Measurements from ENCODE around the gene KLHL29.

The KLHL29 gene

DNA sequence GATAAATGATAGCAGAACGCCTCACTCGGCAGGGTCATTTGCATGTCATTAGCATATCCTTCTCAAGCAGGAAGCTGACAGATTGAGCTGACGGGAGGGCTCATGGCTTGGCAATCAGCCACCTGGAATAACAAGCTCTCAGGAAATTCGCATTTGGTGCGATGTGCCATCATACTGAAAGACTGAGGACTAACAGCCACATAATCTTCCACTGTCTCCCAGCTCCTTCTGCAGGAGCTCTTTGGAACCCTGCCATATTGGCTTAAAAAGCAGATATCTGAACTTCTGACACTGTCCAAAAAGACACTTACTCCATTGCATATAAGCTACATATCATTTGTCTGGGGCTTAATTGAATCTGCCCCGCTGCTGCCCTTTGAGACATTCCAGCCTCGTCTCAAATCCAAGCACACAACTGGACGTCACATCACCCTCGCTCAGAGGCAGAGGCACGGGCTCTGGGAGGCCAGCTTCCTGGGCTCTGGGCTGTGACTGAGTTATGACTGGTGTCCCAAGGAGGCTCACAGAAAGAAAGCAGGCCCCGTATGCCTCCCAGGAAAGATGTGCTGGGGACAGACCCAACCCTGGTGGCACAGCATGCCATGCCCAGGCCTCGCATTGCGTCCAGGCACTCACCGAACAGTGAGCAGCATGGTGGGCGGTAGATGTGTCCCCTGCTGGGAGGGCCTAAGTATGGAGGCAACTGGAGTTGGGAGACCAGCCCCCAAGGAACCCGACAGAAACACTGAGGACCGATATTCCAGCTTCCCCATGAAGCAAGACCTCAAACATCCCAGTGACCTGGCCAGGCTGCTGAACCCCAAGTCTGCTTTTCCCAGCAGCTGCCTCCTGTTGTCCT is 314.0 kb downstream of the KLHL29 start:
- TF ChIP-seq, protein P1, sequence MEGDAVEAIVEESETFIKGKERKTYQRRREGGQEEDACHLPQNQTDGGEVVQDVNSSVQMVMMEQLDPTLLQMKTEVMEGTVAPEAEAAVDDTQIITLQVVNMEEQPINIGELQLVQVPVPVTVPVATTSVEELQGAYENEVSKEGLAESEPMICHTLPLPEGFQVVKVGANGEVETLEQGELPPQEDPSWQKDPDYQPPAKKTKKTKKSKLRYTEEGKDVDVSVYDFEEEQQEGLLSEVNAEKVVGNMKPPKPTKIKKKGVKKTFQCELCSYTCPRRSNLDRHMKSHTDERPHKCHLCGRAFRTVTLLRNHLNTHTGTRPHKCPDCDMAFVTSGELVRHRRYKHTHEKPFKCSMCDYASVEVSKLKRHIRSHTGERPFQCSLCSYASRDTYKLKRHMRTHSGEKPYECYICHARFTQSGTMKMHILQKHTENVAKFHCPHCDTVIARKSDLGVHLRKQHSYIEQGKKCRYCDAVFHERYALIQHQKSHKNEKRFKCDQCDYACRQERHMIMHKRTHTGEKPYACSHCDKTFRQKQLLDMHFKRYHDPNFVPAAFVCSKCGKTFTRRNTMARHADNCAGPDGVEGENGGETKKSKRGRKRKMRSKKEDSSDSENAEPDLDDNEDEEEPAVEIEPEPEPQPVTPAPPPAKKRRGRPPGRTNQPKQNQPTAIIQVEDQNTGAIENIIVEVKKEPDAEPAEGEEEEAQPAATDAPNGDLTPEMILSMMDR (IDR thresholded peaks at IDR 0.05; ENCODE audit: low read depth, low read length, missing control alignments): no peak
- DNase-seq (ENCODE audit: low read depth): no peak
- no peak overlapping the region for H3K4me3 ChIP-seq (ENCODE audit: low read depth, low read length)

DNA sequence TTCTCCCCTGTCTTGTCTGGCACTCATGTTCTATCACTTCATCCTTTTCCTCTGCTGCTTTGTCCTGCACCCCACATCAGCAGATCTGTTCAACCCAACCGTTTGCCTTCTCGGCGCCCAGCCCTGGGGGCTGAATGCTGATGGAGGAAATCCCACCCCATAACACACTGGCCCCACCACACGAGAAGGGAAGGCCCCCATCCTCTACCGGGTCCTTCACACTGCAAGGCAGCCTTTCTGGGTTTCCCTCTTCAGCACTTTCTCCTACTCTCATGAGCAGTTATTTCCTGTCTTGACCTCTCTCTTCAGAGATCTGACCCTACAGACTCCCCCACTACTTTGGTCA is 314.6 kb downstream of the KLHL29 start:
- DNase-seq (ENCODE audit: low read depth): no peak
- H3K4me3 ChIP-seq (ENCODE audit: low read depth, low read length): no peak overlapping the region
- TF ChIP-seq, protein P1 (IDR thresholded peaks at IDR 0.05; ENCODE audit: low read depth, low read length, missing control alignments): no peak

DNA sequence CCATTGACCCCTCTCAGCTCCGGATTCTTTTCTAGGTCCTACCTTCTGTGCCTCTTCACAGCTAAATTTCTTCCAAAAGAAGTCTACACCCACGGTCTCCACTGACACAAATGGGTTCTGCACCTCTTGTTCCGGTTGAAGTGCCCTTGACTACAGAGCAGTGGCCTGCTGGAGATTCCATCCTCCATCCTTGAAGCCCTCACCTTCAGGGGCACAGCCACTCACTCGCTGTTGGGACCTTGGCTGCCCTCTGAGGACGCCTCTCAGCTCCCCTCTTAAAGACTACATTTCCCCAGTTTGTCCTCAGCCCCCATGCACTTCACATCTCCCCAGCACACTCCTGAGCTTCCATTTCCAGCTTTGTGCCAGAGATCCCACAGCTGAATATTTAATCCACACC is 315.6 kb downstream of the KLHL29 start:
- no peak for DNase-seq (ENCODE audit: low read depth)
- no peak overlapping the region for H3K4me3 ChIP-seq (ENCODE audit: low read depth, low read length)
- TF ChIP-seq, protein P1 (IDR thresholded peaks at IDR 0.05; ENCODE audit: low read depth, low read length, missing control alignments): no peak

DNA sequence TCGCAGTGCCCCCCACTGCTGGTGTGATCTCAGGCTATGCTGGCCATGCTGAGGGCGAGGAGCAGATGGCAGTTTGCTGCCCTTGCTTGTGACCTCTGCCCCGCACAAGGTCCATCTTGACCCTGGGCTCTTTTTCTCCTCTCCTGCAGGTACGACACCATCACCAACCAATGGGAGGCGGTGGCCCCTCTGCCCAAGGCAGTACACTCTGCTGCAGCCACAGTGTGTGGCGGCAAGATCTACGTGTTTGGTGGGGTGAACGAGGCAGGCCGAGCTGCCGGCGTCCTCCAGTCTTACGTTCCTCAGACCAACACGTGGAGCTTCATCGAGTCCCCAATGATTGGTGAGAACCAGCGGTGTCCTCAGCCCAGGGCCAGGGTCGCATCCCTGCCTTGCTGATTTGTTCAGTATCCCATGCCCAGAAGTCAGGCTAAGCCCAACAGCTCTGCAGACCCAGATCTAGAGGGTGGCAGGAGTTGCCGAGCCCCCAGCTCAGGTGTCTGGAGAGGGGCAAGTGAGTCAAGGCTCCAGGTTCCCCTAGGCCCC is 318.1 kb downstream of the KLHL29 start:
- no peak for DNase-seq (ENCODE audit: low read depth)
- no peak overlapping the region for H3K4me3 ChIP-seq (ENCODE audit: low read depth, low read length)
- TF ChIP-seq, protein P1 (IDR thresholded peaks at IDR 0.05; ENCODE audit: low read depth, low read length, missing control alignments): no peak

DNA sequence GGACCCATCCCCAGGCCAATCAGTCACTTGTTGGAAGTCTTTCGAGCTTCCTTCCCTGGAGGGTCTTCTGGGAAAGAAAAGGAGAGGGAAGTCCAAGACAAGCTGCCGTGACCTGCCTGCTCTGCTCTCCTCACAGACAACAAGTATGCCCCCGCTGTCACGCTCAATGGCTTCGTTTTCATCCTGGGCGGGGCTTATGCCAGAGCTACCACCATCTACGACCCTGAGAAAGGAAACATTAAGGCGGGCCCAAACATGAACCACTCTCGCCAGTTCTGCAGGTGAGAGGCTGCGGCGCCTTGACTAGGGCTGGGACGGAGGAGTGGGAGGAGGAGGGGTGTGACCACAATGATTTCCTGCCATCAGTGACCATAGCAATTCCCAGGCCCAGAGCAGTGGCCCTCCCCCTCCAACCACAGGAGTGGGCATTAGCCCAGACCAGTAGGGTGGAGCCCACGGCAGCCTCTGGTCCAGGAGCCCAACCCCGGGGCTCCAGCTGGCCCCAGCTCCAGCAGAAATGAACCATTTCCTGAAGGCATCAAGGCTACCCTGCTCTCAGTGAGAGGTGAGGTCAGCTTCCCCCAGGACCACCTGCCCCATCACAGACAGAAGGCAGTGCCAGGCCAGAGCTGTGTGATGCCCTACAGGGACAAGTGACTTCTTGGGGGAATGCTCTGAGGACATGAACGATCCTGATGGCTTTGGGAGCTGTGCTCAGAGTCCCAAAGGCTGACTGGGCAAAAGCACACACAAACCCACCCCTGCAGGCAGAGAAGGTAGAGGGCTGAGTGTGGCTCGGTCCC is 318.8 kb downstream of the KLHL29 start:
- no peak overlapping the region for H3K4me3 ChIP-seq (ENCODE audit: low read depth, low read length)
- TF ChIP-seq, protein P1 (IDR thresholded peaks at IDR 0.05; ENCODE audit: low read depth, low read length, missing control alignments): no peak
- no peak for DNase-seq (ENCODE audit: low read depth)

DNA sequence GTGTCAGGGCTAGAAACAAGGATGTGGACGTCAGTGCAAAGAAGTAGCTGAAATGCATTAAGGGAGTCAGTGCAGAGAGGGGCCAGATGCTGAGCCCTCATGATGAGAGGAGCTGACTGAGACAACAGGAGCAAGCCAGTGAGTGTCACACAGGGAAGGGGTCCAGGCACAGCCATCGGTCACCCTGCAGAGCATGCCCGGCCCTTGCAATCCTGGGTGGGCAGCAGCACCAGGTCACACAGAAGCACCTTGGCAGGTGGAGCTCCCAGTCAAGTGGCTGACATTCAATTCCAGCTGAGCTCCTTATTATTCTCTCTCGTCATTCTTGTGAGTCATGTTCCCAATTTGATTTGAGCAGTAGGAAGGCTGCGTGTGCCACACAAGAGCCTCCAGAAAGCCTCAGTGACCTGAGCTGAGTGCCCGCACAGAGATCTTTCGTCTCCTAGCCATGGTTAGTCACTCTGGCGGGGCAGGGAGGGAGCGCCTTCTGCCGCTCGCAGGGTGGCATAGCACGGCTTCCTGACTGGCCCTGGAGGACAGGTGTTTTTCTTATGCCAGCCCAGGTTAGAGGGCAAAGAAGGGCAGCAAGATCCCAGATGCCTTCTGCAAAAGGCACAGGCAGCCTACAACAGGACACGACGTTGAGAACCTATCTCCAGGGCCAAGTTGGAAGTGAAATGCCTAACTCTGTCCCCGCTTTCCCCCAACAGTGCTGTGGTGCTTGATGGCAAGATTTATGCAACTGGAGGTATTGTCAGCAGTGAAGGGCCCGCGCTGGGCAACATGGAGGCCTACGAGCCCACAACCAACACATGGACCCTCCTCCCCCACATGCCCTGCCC is 321.0 kb downstream of the KLHL29 start:
- no peak overlapping the region for H3K4me3 ChIP-seq (ENCODE audit: low read depth, low read length)
- TF ChIP-seq, protein P1 (IDR thresholded peaks at IDR 0.05; ENCODE audit: low read depth, low read length, missing control alignments): no peak
- DNase-seq (ENCODE audit: low read depth): no peak
